Uterus (tissue), 2 donors: ENCODE results near the gene SPTLC2.

Experiments
- POLR2A ChIP-seq, 2 donors: fragments of 450-650 bp; IDR thresholded peaks; one replicate each; pipeline ENCODE4 v1.6.1; 2016; ENCODE audit warnings: antibody characterized with exemption in 2 of 2, mild to moderate bottlenecking in 1 of 2, moderate library complexity in 1 of 2
- TF ChIP-seq, protein P1 (sequence below), 4 experiments: fragments of 200-600 bp in 2 of 4; fragments of 450-650 bp in 2 of 4; sonication (generic) in 2 of 4; IDR thresholded peaks; one replicate each; pipeline ENCODE4 v1.5.1; 2016 to 2019; ENCODE audit warnings: antibody characterized with exemption in 4 of 4, mild to moderate bottlenecking in 2 of 4, moderate library complexity in 1 of 4

DNA sequence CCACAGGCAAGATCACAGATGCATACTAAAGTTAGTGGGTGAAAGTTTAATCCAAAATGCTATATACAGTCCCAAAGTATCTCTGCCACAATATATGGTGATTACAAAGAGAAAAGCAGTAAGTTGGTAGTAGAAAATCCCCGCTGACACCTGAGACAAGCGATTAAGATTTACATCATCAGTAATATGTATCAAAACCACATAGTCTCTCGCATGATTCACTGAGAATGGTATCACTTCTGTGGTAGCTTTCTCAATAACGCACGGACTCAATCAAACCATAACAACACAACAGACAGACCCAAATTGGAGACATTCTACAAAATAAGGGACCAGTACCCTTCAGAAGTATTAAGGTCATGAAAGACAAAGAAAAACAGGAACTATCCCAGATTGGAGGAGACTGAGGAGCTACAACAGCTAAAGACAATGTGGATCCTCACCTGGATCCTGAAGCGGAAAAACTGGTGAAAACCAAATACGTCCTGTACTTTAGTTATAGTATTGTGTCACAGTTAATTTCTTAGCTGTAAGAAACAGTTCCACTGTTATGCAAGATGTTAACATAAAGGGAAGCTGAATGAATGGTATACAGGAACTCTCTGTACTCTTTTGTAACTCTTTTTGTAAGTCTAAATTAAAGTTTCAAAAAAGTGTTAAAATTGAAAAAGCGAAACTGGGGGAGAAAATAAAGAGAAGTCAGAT, 51.0 kb downstream of the SPTLC2 start:
- TF ChIP-seq, protein P1, sequence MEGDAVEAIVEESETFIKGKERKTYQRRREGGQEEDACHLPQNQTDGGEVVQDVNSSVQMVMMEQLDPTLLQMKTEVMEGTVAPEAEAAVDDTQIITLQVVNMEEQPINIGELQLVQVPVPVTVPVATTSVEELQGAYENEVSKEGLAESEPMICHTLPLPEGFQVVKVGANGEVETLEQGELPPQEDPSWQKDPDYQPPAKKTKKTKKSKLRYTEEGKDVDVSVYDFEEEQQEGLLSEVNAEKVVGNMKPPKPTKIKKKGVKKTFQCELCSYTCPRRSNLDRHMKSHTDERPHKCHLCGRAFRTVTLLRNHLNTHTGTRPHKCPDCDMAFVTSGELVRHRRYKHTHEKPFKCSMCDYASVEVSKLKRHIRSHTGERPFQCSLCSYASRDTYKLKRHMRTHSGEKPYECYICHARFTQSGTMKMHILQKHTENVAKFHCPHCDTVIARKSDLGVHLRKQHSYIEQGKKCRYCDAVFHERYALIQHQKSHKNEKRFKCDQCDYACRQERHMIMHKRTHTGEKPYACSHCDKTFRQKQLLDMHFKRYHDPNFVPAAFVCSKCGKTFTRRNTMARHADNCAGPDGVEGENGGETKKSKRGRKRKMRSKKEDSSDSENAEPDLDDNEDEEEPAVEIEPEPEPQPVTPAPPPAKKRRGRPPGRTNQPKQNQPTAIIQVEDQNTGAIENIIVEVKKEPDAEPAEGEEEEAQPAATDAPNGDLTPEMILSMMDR (IDR thresholded peaks at IDR 0.05), result no peak
- TF ChIP-seq POLR2A (IDR thresholded peaks at IDR 0.05), result no peak
